Kidney (tissue), 14 donors: ENCODE data around the gene PRSS27. TPM values are rescaled to one million over a fixed set of nuclear protein-coding genes. Genes with fewer than 3 reads are reported as not detected.

Source experiments
- DNase-seq, 5 donors: peaks; one replicate each; pipeline ENCODE4 v3.0.0-alpha.2; 2013 to 2020
- FAIRE-seq: peaks from 2 replicates; lab custom pipeline; 2012; peaks lifted over from hg19 to GRCh38; lab: Jason Lieb, UNC
- H3K27ac ChIP-seq, 2 donors: one replicate each; pipeline ENCODE4 v1.7.0; 2013; ENCODE audit warnings: low read depth in 2 of 2, low read length in 2 of 2, inconsistent platforms in 1 of 2
- H3K27me3 ChIP-seq: one replicate; pipeline ENCODE4 v1.7.1; 2013; ENCODE audit warnings: low read length, inconsistent platforms; ENCODE audit not compliant: control insufficient read depth, insufficient read depth
- H3K36me3 ChIP-seq, 3 donors: one replicate each; pipeline versions ENCODE4 v1.7.0 to v1.7.1; 2013; ENCODE audit warnings: low read length in 3 of 3, control low read depth in 1 of 3, inconsistent platforms in 1 of 3; ENCODE audit not compliant: insufficient read depth in 3 of 3, control insufficient read depth in 2 of 3
- H3K4me1 ChIP-seq, 3 donors: one replicate each; pipeline versions ENCODE4 v1.7.0 to v1.7.1; 2013; ENCODE audit warnings: low read length in 3 of 3, inconsistent platforms in 1 of 3, low read depth in 1 of 3; ENCODE audit not compliant: control insufficient read depth in 2 of 3, insufficient read depth in 2 of 3
- H3K4me3 ChIP-seq, 3 donors: one replicate each; pipeline versions ENCODE4 v1.7.0 to v1.8.1; 2013; ENCODE audit warnings: low read length in 3 of 3, control low read depth in 1 of 3, inconsistent platforms in 1 of 3
- H3K9ac ChIP-seq, 3 donors: one replicate each; pipeline versions ENCODE4 v1.7.0 to v1.7.1; 2013; ENCODE audit warnings: low read length in 3 of 3, control low read depth in 1 of 3, inconsistent platforms in 1 of 3
- H3K9me3 ChIP-seq, 3 donors: one replicate each; pipeline versions ENCODE4 v1.7.0 to v1.7.1; 2013; ENCODE audit warnings: low read length in 3 of 3, control low read depth in 1 of 3, inconsistent platforms in 1 of 3; ENCODE audit not compliant: control insufficient read depth in 2 of 3, insufficient read depth in 1 of 3
- intact Hi-C: fragments of 100-400 bp; cut with DNase I; formaldehyde crosslinking; loops from one replicate; pipeline ENCODE4 v1.11.1; 2022
- polyA plus RNA-seq: library from polyadenylated mRNA; stranded (reverse); fragments of 350-450 nt; fragmentation: Illumina TruSeq; extraction: RNeasy Lipid Tissue Mini Kit (QIAGEN cat#74804); gene quantifications from one replicate; pipeline ENCODE4 v1.2.3, GENCODE V29; 2014; ENCODE audit warnings: low read depth, low replicate concordance; ENCODE audit not compliant: insufficient read depth
- total RNA-seq: library from RNA; stranded (reverse); fragmentation: NEBNext Ultra II Directional; extraction: Animal tissue kit (Norgen Biotek cat#: 25700); gene quantifications from one replicate; pipeline ENCODE4 v1.2.1, GENCODE V29; 2021
- TF ChIP-seq, protein P1 (sequence below): IDR thresholded peaks from 3 replicates; pipeline ENCODE4 v1.5.1; 2012; ENCODE audit warnings: mild to moderate bottlenecking, moderate library complexity, borderline replicate concordance; ENCODE audit not compliant: insufficient read depth; ENCODE audit errors: extremely low read depth
- donor health status: control.
- donor health status: control.
- donor health status: control.
- donor health status: control.
- donor health status: control.
- donor health status: DM: yes; HTN: yes; CAD: no.
- donor health status: Normal renal cell carcinoma (clear cell type).

Gene PRSS27
- total and polyA plus RNA-seq, 2 donors from 2014 or later: 0.41 to 2.1 TPM

DNA sequence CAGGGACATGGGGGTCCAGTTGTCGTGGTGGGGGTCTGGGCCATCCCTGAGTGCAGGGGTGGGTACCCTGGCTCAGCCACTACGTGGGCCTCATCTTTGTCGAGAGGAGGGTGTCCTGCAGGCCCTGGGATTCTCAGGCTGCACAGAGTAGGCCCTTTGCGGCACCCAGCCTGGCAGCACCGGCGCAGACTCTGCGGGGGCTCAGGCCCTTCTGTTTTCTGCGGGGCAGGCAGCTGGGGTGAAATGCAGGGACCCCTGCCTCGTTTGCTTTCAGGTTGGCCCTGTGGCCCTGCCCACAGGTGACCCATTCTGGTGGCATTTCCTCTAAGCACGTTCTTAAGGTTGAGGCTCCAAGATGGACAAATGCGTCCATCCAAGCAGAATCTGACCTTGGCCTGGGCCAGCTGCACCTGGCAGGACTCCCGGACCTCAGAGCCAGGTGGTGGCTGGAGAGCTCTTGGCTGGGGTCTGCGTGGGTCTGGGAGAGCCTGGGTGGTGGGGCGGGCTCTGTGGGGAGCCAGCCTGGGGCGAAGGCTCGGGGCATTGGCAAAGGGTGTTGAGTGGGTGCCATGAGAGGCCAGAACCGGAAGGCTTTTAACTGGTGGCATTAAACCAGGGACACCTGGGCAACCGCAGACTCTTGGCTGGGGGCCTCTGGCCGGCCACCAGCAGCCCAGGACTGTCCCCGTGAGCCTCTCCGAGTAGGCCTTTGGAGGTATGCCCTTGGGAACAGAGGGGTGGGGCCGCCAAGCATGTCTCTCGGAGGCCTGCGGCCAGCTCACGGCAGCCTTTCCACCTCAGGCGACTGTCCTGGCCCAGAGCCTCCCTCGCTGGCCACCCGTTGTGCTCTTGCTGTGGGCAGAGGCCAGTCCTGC, 16.9 kb downstream of the PRSS27 start:
- H3K27me3 ChIP-seq: no peaks in the 10 kb centered on the region
- peaks cover 0 to 18% (median 17%) of the 10 kb centered on the region in 3 donors for H3K36me3 ChIP-seq
- H3K4me3 ChIP-seq: no peak overlapping the region
- H3K27ac ChIP-seq: no peak overlapping the region
- H3K9me3 ChIP-seq: no peaks in the 10 kb centered on the region
- no peak overlapping the region for H3K9ac ChIP-seq
- FAIRE-seq (no peak), DNase-seq (peak in 1 of 5 donors; percentile 53)
- intact Hi-C loops: no loop called here
- TF ChIP-seq, protein P1, sequence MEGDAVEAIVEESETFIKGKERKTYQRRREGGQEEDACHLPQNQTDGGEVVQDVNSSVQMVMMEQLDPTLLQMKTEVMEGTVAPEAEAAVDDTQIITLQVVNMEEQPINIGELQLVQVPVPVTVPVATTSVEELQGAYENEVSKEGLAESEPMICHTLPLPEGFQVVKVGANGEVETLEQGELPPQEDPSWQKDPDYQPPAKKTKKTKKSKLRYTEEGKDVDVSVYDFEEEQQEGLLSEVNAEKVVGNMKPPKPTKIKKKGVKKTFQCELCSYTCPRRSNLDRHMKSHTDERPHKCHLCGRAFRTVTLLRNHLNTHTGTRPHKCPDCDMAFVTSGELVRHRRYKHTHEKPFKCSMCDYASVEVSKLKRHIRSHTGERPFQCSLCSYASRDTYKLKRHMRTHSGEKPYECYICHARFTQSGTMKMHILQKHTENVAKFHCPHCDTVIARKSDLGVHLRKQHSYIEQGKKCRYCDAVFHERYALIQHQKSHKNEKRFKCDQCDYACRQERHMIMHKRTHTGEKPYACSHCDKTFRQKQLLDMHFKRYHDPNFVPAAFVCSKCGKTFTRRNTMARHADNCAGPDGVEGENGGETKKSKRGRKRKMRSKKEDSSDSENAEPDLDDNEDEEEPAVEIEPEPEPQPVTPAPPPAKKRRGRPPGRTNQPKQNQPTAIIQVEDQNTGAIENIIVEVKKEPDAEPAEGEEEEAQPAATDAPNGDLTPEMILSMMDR: no peak
- no peaks in the 10 kb centered on the region for H3K4me1 ChIP-seq

DNA sequence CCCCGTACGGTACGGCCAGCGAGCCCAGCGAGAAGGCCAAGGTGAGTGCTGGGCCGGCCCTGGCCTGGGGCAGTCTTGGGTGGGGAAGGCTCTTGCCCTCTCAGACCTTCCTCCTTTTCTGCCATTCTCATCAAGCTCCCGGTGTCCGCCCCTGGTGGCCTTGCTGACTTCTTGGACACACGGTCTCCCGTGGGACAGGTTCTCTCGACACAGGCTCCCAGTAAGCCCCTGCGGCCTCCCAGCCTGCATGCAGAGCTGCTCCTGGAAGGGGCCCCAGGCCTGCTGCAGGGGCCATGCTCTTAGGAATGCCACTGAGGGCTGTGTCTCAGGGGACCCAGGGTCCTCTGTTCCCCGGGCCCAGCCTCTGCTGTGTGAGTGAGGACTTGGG, 17.6 kb downstream of the PRSS27 start:
- no peak for FAIRE-seq
- Histone ChIP-seq H3K9ac (no peak overlapping the region), H3K9me3 (no peaks in the 10 kb centered on the region), H3K27me3 (no peaks in the 10 kb centered on the region), H3K4me1 (no peaks in the 10 kb centered on the region), H3K4me3 (no peak overlapping the region), H3K27ac (no peak overlapping the region), H3K36me3 (peaks cover 0 to 15% (median 13%) of the 10 kb centered on the region in 3 donors)
- TF ChIP-seq, protein P1: no peak
- intact Hi-C loops: no loop called here
- DNase-seq: peak in 1 of 5 donors; percentile 64

DNA sequence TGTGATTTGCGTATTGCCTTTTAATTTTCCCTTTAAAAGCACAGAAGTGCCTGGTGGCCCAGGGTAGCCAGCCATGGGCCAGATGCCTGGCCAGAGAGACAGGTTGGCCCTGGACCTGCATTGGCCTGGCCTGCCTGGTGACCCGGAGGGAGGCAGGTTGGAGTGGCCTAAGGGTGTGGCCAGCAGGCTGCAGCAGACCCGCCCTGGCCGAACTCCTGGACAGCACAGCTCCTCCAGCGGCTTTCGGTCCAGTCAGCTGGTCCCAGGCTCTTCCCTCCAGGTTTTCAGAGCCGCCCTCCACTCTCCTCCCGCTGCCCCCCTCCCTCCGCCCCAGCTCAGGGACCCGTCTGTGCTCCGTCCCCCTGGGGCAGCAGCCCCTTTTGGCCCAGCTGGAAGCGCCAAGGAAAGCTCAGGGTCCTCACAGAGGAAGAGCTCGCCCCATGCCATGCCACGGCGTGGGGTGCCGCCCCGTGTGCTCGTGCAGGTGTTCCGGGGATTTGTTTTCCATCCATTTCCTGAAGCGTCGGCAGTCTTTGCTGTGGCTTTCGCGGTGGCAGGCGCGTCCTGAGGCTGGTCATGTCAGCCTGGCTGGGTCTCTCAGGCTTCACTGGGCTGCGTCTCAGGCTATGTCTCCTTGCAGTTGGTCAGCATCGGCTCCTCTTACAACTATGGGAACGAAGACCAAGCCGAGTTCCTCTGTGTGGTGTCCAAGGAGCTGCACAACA, 18.1 kb downstream of the PRSS27 start:
- FAIRE-seq (no peak), DNase-seq (peak in 1 of 5 donors; percentile 53)
- H3K4me3 ChIP-seq: no peak overlapping the region
- TF ChIP-seq, protein P1: no peak
- H3K4me1 ChIP-seq: no peaks in the 10 kb centered on the region
- H3K27me3 ChIP-seq: no peaks in the 10 kb centered on the region
- no peak overlapping the region for H3K9ac ChIP-seq
- intact Hi-C loops: no loop called here
- H3K9me3 ChIP-seq: no peaks in the 10 kb centered on the region
- peaks cover 0 to 19% (median 16%) of the 10 kb centered on the region in 3 donors for H3K36me3 ChIP-seq
- no peak overlapping the region for H3K27ac ChIP-seq
